ENCODE results near the gene SIGLECL1.
"Not testable (repeated sequence)": the region's sequence is repeated elsewhere in the genome, so short reads cannot be mapped to it uniquely, and the experiment has no call there.

SIGLECL1 gene

GRCh38 chr19:51250786-51251467 lies at the start of gene SIGLECL1:
SIGLECL1 (plus strand) TSS chr19:51251080; CDS start chr19:51264073, 12,993 bp downstream.
- ATAC-seq = no peak
- no peak for DNase-seq

GRCh38 chr19:51201712-51202111 lies 49.2 kb upstream of the SIGLECL1 start:
- ATAC-seq (no peak), DNase-seq (no peak)

- ATAC-seq = no peak
- no peak for DNase-seq
Observed at GRCh38 chr19:51203916-51204315, 47.0 kb upstream of the SIGLECL1 start.

- ATAC-seq = no peak
Observed at GRCh38 chr19:51204321-51204720, 46.6 kb upstream of the SIGLECL1 start.

GRCh38 chr19:51207747-51208146 lies 43.1 kb upstream of the SIGLECL1 start:
- DNase-seq = no peak
- no peak for ATAC-seq

More at GRCh38 chr19:51204321-51204720, 46.6 kb upstream of the SIGLECL1 start:
- DNase-seq = no peak

- DNase-seq (no peak), ATAC-seq (no peak)
Observed at GRCh38 chr19:51210191-51210784, 40.6 kb upstream of the SIGLECL1 start.

GRCh38 chr19:51210874-51211361 lies 40.0 kb upstream of the SIGLECL1 start:
- ATAC-seq, DNase-seq: not testable (repeated sequence)

- ATAC-seq = no peak
- DNase-seq = no peak
Observed at GRCh38 chr19:51211833-51212232, 39.0 kb upstream of the SIGLECL1 start.

- ATAC-seq = no peak
- no peak for DNase-seq
Observed at GRCh38 chr19:51219307-51219706, 31.6 kb upstream of the SIGLECL1 start.

GRCh38 chr19:51219971-51220370 lies 30.9 kb upstream of the SIGLECL1 start:
- ATAC-seq = no peak
- DNase-seq = no peak

- DNase-seq (no peak), ATAC-seq (no peak)
Observed at GRCh38 chr19:51220996-51221395, 29.9 kb upstream of the SIGLECL1 start.

- no peak for DNase-seq
Observed at GRCh38 chr19:51224163-51224641, 26.7 kb upstream of the SIGLECL1 start.

GRCh38 chr19:51224898-51225393 lies 25.9 kb upstream of the SIGLECL1 start, which contains the start of gene CD33:
CD33 (plus strand) TSS chr19:51225080; CDS start chr19:51225119, 39 bp downstream.
- DNase-seq, ATAC-seq: not testable (repeated sequence)

More at GRCh38 chr19:51224163-51224641, 26.7 kb upstream of the SIGLECL1 start:
- no peak for ATAC-seq

GRCh38 chr19:51226067-51226466 lies 24.8 kb upstream of the SIGLECL1 start:
- ATAC-seq (no peak), DNase-seq (no peak)

GRCh38 chr19:51227326-51227725 lies 23.6 kb upstream of the SIGLECL1 start:
- ATAC-seq = no peak
- DNase-seq = no peak

- DNase-seq (no peak), ATAC-seq (no peak)
Observed at GRCh38 chr19:51227966-51228365, 22.9 kb upstream of the SIGLECL1 start.

GRCh38 chr19:51240866-51241265 lies 10.0 kb upstream of the SIGLECL1 start:
- no peak for DNase-seq
- ATAC-seq = no peak

- no peak for DNase-seq
- no peak for ATAC-seq
Observed at GRCh38 chr19:51242881-51243630, 7.8 kb upstream of the SIGLECL1 start.

- ATAC-seq = no peak
- no peak for DNase-seq
Observed at GRCh38 chr19:51246164-51246552, 4.7 kb upstream of the SIGLECL1 start.

GRCh38 chr19:51247972-51248590 lies 2.8 kb upstream of the SIGLECL1 start:
- no peak for ATAC-seq
- no peak for DNase-seq

- DNase-seq (no peak), ATAC-seq (no peak)
Observed at GRCh38 chr19:51251468-51251820, 564 bp downstream of the SIGLECL1 start.
